Measurements from ENCODE around the gene SERPINB11.
"Not testable (repeated sequence)": the region's sequence is repeated elsewhere in the genome, so short reads cannot be mapped to it uniquely, and the experiment has no call there.

The SERPINB11 gene

GRCh38 chr18:63730773-63731172 lies 28.0 kb downstream of the SERPINB11 start:
- peak in 1 of 51 donors; percentile 0 for DNase-seq

DNA sequence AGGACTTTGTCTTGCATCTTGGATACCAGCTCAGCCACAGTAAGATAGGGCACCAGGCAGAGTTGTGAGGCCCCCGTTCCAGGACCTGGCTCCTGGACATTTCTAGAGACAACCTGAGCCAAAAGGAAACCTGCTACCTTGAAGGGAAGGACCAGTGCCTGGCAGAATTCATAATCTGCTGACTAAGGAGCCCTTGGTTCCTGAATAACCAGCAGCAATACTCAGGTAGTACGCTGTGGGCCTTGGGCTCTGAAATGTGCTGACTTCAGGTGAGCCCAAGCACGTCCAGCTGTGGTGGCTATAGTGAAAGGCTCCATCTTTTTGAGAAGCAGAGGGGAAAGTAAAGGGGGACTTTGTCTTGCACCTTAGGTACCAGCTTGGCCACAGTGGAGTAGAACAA lies 28.5 kb downstream of the SERPINB11 start:
- no peak for DNase-seq

DNA sequence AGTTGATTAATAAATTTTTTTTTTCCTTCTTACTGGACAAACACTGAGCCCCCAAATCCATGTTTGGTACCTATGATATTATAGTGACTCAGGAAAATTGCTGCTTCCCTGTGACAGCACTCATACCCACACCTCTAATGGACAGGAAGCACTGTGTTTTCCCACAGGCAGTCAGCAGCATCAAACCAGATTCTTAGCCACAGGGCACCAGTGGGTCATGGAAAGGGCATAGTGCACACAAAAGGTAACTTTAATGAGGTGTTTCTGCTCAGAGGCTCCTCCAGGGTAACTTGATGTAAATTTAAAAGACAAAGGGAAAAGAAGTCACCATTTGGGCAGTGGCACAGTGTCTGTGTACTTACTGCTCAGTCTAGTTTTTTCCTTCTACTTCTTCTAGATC lies 34.1 kb downstream of the SERPINB11 start:
- DNase-seq, result no peak

GRCh38 chr18:63741769-63742168 lies 39.0 kb downstream of the SERPINB11 start:
- DNase-seq, result no peak

DNA sequence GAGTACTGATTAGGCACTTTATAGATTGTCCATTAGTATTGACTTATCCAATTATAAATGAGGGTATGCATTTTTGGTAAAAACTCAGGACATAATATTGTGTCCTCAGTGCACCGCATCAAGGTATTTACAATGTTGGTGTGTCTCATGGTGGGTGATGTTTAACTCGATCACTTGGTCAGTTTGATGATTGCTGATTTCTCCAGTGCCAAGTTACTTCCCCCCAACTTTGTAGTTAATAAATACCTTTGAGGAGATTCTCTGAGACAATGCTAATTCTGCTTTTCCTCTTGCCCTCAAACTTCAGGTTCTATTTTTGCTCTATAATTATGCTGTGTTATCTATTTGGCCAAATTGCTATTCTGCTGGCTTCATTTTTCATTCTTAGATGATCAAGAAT lies 44.2 kb downstream of the SERPINB11 start:
- no peak for DNase-seq

GRCh38 chr18:63749489-63749888 lies 46.7 kb downstream of the SERPINB11 start:
- no peak for DNase-seq

DNA sequence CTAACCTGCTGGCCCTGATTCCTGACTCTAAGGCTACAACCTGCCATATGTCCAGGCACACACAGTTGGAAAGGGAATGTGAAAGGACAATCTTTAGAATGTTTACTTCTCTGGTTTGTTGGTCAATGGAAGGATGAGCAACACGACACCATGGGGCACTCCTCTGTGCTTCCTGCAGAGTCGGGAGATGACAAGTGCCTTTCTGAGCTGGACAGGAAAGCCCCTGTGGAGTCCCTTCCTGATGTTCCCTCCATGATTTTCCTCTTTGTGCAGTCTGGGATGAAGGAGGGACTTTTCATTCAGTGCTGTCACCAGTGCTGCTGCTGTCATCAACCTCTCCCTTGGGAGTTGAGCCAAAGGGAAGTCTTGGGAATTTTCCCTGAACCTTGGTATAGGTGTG lies 49.9 kb downstream of the SERPINB11 start:
- DNase-seq, result no peak

- no peak for DNase-seq
Observed at GRCh38 chr18:63753676-63754075, 50.9 kb downstream of the SERPINB11 start.

DNA sequence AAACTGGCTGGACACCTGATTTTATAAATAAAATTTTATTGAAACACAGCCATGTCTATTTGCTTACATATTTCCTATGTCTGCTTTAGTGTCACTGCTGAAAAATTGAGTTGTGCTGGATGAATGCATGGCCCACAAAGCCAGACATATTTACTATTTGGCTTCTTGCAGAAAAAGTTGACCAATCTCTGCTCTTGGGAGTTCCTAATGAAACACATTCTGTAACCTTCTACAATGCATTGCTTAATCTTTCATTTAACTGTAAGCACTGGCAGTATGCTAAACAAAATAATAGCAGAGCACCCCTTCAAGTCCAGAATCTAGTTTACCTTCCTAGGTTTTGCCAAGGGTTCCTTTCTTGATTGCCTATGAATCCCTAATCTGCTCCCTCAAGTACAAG lies 54.8 kb downstream of the SERPINB11 start:
- DNase-seq, result no peak

GRCh38 chr18:63758615-63759240 lies 56.0 kb downstream of the SERPINB11 start:
- DNase-seq, result no peak

GRCh38 chr18:63759786-63760185 lies 57.0 kb downstream of the SERPINB11 start:
- not testable (repeated sequence) for DNase-seq

DNA sequence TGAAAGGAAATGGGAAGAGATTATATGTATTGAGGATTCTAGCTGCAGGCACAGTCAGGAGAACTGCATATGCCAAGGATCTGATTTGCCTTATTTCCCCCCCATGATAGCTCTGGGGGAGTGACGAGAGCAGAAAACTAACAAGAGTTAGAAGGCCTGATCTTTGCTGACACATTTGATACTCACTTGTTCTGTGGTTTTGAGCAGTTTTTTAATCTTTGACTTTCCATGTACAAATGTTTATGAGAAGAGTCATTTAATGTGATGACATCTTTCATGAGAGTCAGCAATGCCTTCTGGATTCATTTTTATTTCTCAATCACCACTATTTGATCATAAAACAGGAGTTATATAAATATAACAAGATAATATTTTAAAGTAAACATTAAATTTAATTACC lies 59.8 kb downstream of the SERPINB11 start:
- DNase-seq, result no peak

GRCh38 chr18:63763831-63764600 lies 61.3 kb downstream of the SERPINB11 start:
- no peak for DNase-seq

DNA sequence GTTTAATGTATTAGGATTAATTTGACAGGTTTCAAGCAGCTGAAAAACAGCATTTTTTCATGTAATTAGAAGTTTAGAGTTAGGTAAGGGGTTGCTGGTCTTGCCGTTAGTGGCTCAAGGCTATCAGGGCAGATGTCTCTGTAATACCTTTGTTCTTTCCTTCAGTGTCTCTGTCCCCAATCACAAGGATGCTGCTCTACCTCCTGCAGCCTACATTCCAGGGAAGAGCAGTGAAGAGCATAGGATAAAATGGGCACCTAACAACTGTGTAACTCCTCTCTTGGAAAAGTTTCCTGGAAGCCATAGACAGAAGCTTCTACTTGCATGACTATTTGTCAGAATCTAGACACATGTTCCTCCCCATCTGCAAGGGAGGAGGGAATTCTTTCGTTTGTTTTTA lies 63.1 kb downstream of the SERPINB11 start:
- no peak for DNase-seq
